Epidermal melanocyte (primary cell): Measurements from ENCODE around the gene POP4.
"Not testable (repeated sequence)": the region's sequence is repeated elsewhere in the genome, so short reads cannot be mapped to it uniquely, and the experiment has no call there.

Source experiments
- DNase-seq: peaks from one replicate; pipeline ENCODE4 v3.0.0; 2011; ENCODE audit warnings: low spot score; ENCODE audit not compliant: insufficient read length

The POP4 gene

DNA sequence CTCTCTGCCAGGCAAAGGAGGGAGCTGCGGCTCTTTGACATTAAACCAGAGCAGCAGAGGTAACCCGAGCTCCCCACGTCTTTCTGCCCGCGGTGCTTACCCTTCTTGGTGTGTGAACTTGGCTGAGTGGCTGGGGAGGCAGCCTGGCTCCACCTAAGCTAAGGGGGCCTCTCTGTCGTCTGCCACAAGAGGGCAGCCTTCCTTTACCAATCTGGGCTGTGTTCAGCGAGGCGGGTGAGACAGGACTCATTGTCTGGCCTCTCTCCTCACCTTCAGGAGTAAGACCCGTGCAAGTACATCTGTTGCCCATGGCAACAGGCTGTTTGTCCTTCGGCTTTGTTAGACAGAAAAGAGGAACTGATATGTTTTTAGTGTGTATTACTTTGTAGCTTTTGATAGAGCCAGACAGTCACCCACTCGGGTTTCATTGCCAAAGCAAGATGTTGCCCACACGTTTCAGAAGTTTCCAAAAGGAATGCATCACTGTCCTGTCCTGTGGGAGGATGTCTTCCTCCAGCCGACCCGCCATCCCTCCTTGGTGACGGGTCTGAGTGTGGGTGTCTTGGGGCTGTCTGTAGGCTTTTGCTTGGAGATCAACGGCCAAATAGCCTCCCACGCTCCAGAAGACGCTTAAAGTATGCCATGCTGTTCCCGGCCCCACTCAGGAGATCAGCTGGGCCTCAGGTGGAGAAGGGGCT is 4.6 kb downstream of the POP4 start:
- DNase-seq: peak; percentile 86

GRCh38 chr19:29612121-29612520 is 6.0 kb downstream of the POP4 start:
- DNase-seq: no peak

DNA sequence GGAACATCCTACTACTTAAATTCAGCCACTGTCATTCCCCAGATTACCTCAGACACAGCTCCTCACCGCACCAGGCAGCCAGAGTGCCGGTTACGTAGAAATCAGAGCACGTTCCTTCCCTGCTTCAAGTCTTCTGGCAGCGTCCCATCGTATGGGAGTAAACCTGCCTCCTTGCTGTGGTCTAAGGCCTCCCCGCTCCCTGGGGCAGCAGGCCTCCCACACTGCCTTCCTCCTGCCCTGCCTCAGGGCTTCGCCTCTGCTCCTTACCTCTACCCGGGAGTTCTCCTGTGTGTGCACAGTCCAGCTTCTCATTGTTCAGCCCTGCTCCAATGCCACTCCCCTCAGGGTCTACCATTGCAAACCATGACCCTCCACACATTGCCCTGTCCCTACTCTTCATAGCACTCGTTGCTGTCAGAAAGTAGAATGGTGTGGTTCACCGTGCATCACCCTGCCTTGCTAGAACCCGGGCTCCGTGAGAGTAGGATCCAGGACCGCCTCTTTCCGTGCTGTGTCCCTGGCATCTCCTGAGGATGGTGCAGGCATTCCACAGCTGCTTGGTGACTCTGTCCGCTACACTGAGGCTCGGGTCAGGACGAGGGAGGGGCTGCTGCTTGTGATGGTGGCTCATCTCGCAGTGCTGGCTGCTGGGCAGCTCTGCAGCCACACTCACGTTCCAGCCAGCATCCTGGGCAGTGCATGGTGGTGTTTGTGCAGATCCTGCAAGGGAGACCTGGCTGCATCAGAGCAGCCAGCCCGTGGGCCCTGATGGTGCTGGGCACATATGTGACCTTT is 6.9 kb downstream of the POP4 start:
- DNase-seq: no peak

GRCh38 chr19:29614046-29614445 is 8.0 kb downstream of the POP4 start:
- no peak for DNase-seq

DNA sequence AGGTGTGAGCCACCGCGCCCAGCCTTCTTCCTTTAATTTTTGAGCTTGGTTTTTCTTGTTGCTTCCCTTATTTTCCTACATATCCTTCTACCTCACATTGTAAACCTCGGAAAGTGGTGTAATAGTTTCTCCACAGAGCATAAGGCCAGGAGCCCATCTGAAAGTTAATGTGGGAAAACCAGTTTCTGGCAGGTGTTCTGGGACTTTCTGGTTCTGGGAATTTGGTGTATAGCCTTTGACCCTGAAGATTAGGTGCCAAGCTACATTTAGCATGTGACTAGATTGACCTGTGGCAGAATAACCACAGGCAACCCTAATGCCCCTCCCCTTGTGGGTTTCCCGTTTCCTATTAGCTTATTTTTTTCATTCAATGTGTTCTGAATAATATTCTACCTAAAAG is 8.7 kb downstream of the POP4 start:
- DNase-seq: no peak

DNA sequence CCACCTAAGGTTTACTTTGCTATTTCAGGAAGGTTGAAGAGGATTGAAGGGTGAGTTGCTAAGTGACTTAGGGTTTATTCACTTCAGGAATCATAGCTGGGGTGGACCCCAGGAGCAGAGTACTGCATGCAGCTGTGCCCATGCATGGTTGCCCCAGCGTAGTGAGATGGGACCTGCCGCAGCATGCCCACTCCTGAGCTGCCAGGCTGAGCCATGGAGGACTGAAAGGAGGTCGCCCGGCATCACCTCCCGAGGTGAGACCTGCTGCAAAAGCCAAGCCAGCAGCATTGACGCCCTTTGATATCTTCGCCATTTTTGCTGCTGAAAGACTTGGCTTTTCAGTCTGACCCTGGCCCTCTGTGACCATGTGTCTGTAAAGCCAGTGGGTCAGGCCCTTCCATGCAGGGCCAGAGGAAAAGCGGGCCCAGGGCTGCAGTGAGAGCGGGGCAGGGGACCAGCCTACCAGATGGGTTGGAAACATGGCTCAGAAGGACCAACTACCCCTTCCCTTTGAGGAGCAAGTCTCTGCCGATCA is 9.9 kb downstream of the POP4 start:
- DNase-seq: no peak

- no peak for DNase-seq
Observed at GRCh38 chr19:29616541-29616940, 10.5 kb downstream of the POP4 start.

DNA sequence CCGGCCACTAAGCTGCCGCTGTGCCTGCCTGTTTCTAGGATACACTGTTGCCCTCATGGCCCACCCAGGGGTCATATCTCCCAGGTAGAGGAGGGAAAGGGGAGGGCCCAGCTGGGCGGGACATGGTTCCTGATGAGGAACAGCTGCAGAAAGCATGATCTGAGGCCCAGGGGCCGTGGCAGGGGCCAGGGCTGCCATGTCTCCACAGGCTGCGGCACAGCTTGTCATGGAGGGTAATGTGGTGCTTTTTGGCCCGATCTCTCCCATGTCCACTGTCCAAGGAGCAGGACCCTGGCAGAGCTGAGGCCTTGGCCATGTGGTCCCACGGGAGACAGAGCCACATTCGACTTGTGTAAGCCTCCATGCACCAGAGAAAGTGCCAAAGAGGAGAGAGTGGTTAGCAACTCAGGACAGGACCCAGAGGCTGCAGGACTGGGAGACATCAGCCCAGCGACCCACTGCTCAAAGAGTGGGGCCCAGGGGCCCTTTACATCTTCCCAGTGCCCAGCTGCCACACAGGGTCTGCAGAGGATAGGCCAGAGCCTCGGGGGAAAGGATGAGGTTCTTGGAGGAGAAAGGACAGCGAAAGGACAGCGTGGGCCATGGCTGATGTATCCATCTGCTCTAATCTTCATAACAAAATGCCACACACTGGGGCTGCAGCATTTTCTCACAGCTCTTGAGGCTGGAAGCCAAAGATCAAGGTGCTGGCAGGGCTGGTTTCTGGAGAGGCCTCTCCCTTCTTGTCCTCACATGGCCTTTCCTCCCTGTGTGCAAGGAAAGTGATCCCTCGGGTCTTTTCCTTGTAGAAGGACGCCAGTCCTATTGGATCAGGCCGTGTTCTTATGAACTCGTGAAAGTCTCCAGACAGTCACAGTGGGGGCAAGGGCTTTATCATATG is 11.5 kb downstream of the POP4 start:
- no peak for DNase-seq

GRCh38 chr19:29618434-29618833 is 12.4 kb downstream of the POP4 start:
- DNase-seq: no peak

DNA sequence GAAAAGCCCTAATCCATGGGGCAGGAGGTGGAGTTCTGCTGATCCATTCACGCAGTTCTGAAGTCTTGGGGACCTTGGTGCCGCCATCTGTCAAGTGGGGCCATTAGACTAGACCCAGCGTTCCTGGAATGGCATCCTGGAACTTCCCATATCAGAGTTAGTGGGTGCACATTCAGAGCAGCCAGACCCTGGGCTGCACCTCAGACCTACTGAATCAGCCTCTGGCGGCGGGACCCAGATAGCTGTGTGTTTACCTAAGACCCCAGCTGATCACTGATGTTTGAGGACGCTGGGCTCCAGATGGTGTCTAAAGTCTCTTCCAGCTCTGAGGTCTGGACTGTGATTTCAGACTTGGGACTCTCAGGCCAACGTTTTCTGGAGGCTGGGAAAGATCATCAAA is 12.8 kb downstream of the POP4 start:
- DNase-seq: no peak

DNA sequence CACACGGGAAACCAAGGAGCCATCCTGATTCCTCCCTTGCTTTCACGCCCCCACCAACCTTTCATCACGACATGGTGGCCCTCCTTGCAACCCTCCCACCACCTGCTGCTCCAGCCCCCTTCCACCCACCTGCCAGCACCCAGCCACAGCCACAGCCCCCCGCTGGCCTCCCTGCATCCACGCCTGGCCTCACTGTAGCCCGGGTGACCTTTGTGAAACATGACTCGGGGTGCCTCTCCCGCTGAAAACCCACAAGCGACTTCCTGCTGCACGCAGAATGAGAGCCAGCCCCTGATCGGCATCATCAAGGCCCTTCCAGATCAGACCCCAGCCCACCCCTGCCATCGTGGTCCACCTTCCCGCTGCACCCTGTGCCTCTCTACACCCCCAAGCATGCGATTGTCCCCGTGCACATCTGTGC is 14.9 kb downstream of the POP4 start:
- no peak for DNase-seq

DNA sequence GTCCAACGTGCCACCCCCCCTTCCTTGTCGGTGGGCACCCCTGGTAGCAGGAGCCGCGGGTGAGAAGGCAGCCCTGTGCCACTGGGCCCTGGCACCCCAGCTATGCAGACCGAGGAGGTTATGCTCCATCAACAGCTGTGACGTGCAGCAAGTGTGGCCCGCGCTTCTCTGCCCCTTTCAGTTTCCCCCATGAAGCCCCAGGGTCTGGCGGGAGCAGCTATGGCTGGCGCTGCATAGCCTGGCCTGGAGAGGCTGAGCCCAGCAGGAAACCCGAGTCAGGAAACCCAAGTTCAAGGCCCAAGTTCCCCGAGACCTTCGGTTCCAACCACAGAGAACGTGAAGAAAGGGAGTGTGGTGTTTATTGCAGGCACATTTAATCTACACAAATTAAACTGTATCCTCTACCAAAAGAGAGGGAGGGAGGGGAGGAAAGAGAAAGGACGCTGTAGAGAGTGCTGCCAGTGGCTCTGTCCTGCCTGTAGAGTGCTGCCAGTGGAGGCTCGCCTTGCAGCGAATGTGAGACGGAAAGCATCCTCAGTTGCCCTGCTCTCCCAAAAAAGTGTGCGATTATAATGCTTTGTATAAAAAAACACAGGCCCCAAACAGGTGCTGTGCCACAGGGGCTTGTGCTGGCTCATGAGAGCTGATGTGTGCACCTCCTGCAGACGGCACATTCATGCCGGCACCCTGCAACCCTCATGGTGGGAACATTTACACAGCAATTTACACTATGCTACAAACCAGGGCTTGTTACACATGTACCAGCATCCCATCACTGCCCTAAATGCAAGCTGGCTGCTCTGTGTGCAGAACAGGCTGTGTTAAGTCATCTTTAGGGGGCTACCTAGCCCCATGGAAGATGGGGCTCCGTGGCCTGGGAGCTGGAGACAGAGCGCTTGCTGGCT is 16.3 kb downstream of the POP4 start:
- DNase-seq: no peak

DNA sequence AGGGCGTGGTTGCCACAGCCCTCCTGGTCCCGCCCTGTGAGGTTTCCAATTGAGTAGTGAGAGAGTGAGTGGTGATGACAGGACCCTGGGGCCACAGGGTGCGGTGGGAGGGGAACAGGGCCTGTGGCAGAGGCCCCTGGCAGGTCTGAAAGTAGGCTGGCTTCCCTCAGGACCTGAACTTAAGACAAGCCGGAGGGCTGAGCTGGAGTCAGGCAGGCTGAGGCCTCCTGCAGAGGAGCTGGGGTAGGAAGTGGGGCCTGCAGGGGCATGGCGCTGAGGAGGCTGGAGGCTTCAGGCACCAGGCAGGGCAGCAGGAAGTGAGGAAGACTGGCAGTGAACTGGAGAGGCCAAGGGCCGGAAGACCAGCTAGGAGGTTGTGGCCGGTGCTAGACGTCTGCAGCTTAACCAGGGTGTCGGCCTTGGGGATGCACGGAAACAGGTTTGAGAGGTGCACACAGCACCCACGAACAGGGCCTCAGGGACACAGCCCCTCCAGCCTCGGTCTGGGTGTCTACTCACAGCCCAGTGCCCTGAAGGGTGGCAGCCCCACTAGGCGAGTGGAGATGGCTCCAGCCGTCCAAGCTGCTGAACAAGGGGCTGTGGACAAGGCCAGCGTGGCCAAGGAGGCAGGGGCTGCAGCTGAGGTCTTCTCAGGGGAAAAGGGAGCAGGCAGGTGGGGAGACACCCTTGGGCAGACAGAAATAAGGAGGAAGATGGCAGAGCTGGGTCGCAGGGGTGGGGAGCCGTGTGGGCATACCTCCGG is 17.8 kb downstream of the POP4 start:
- no peak for DNase-seq

DNA sequence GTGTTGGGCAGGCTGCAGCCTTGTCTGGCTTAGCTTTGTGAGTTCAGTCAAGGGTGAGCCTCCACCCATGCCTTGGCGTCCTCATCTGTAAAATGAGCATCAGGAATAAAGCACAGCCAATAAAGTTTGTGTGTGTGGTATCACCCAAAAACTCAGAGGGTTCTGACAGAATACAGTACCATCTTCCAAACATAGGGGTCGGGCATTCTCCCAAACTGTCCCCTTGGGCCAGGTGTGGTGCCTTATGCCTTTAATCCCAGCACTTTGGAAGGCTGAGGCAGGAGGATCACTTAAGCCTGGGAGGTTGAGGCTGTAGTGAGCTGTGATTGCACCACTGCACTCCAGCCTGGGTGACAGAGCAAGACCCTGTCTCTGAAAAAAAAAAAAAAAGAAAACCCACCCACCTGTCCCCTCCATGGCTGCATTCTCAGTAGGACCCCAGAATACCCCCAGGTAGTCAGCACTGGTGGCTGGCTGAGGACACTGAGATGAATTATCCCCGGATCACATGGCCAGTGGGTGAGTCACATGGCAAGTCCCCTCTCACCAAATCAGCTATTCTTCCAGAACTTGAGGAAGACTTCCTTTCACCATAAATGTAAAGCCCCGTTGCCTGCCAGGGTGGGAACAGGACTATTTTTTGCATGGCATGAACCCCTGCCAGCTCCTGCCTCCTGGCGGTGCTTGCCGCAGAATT is 18.6 kb downstream of the POP4 start:
- DNase-seq: no peak

- DNase-seq: no peak
Observed at GRCh38 chr19:29625186-29625651, 19.1 kb downstream of the POP4 start.

DNA sequence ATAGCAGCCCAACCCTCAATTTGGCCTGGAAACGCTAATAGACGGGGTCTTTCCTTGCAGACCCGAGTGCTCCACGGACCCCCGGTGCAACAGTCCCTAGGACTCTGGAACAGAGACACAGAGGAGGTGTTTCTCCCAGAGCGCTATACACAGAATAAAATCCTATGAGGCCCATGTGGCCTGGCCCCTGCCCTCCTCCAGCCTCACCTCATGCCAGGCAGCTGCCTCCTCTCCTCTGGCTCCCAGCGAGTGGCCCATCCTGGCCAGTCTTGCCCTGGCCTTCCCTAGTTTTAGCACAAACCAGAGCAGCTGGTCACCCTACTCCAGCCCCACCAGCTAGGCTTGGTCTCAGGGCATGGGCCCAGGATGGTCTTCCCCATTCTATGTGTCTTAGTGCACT is 20.3 kb downstream of the POP4 start:
- DNase-seq: no peak

- DNase-seq: not testable (repeated sequence)
Observed at GRCh38 chr19:29626832-29627231, 20.7 kb downstream of the POP4 start.

- DNase-seq: no peak
Observed at GRCh38 chr19:29628661-29629385, 22.7 kb downstream of the POP4 start.
